ENCODE measurements around the gene ZC3H10. TPM values are rescaled to one million over a fixed set of nuclear protein-coding genes. Genes with fewer than 3 reads are reported as not detected.
"Not testable (repeated sequence)": the region's sequence is repeated elsewhere in the genome, so short reads cannot be mapped to it uniquely, and the experiment has no call there.

The ZC3H10 gene
- total RNA-seq, 2 experiments from 2014 or later = 6.9 to 7.2 TPM

GRCh38 chr12:56152132-56152755 is 34.2 kb downstream of the ZC3H10 start, which contains the start of gene MYL6B:
Gene MYL6B (plus strand): TSS chr12:56152587. CDS start chr12:56153919, 1,332 bp downstream.
- H3K4me3 Mint-ChIP-seq = peak within 1 kb of the TSS; percentile 88
- H3K27me3 Mint-ChIP-seq = no peaks in the 10 kb centered on the region
- H3K27ac Mint-ChIP-seq = peak within 1 kb of the TSS; percentile 98
- peaks cover 13% of the 10 kb centered on the region for H3K36me3 Mint-ChIP-seq
- H3K9me3 Mint-ChIP-seq = no peaks in the 10 kb centered on the region
- peaks cover 28% of the 10 kb centered on the region for H3K4me1 Mint-ChIP-seq
- peak; percentile 96 for DNase-seq

DNA sequence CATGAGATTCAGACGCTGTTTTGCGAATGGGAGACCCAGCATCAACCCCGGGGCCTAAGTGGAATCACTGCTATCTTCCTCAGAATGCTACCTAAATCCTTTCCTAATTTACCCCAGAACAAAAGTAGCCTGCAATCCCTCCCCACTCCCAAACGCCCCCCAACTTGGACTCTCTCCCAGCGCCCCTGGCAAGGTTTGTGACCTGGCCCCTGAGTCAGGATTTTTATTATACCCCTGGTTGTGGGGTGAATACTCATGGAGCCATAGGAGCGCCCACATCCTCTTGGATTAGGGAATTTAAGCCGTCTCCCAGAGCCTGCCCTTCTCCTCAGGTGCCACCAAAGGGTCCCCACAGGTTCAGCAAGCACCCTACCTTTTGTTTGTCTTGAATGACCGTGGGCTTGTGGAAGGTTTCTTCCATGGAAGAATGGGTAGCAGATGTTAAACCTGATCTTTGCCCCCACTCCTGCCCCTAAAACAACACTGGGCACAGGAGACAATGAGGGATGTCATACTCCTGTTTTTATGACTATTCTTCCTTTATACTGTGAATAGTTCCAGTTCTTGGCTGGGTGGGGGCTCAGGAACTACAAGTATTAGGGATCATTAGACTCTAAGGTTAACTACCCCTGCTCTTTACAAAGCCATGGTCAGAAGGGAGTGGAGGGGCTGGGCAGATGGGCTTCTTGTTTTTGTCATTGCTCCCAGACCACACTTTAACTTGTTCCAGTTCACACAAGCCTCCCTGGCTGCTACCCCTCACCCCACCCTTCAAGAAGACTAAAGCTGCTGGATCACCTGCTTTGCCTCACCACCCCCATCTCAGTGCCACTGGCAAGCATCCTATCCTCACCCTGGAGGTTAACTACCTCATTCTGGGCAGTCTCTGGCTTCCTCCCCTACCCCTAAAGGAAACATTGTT is 35.0 kb downstream of the ZC3H10 start:
- Mint-ChIP-seq H3K36me3 (peaks cover 15% of the 10 kb centered on the region), H3K4me3 (peak overlapping the region; percentile 88), H3K27me3 (no peaks in the 10 kb centered on the region), H3K27ac (peak overlapping the region; percentile 98), H3K9me3 (no peaks in the 10 kb centered on the region), H3K4me1 (peaks cover 33% of the 10 kb centered on the region)
- no peak for DNase-seq

- no peak overlapping the region for H3K27ac Mint-ChIP-seq
- peaks cover 21% of the 10 kb centered on the region for H3K36me3 Mint-ChIP-seq
- peak overlapping the region; percentile 88 for H3K4me3 Mint-ChIP-seq
- H3K9me3 Mint-ChIP-seq = no peaks in the 10 kb centered on the region
- no peaks in the 10 kb centered on the region for H3K27me3 Mint-ChIP-seq
- no peak for DNase-seq
- peaks cover 33% of the 10 kb centered on the region for H3K4me1 Mint-ChIP-seq
Measured at GRCh38 chr12:56153678-56154065, 35.6 kb downstream of the ZC3H10 start.

DNA sequence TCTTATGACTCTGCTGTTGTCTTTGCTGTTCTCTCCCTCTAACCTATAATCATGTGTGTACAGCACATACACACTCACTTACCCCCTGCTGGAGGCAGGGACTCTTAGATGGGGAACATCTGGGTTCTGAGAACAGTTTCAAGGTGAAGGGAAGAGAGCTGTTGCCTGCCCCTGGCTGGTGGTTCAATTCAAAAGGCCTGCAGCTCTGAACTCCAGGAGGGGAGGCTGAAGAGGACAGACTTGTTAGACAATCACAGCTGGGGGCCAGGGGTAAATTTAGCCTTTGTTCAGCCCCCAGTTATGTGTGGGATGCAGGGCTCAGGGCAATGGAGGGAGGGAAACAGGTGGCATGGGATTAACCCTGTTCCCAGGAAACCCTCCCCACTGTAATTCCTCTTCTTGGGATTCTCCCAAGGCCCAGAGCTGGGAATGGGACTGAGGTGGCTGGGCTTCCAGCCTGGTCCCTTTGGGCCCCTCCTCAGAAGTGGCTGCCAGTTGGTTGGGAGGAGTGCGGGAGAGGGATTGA is 36.2 kb downstream of the ZC3H10 start:
- no peaks in the 10 kb centered on the region for H3K9me3 Mint-ChIP-seq
- DNase-seq = no peak
- H3K4me3 Mint-ChIP-seq = no peak overlapping the region
- no peaks in the 10 kb centered on the region for H3K27me3 Mint-ChIP-seq
- H3K36me3 Mint-ChIP-seq = peaks cover 27% of the 10 kb centered on the region
- peaks cover 38% of the 10 kb centered on the region for H3K4me1 Mint-ChIP-seq
- no peak overlapping the region for H3K27ac Mint-ChIP-seq

DNA sequence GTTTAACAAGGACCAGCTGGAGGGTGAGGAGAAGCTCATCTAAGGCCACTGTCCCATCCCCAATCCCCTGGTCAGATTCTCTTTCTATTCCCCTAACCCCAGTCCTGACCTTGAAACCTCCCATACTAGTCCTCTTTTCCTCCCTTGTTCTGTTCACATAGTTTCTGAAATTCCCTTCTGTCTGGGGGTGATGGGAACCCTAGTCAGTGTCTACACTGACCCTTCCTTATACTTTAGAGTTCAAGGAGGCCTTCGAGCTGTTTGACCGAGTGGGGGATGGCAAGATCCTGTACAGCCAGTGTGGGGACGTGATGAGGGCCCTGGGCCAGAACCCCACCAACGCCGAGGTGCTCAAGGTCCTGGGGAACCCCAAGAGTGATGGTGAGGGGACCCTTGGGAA is 36.8 kb downstream of the ZC3H10 start:
- Mint-ChIP-seq H3K9me3 (no peaks in the 10 kb centered on the region), H3K4me1 (peaks cover 41% of the 10 kb centered on the region), H3K27me3 (no peaks in the 10 kb centered on the region), H3K36me3 (peaks cover 32% of the 10 kb centered on the region), H3K4me3 (no peak overlapping the region), H3K27ac (no peak overlapping the region)
- no peak for DNase-seq

DNA sequence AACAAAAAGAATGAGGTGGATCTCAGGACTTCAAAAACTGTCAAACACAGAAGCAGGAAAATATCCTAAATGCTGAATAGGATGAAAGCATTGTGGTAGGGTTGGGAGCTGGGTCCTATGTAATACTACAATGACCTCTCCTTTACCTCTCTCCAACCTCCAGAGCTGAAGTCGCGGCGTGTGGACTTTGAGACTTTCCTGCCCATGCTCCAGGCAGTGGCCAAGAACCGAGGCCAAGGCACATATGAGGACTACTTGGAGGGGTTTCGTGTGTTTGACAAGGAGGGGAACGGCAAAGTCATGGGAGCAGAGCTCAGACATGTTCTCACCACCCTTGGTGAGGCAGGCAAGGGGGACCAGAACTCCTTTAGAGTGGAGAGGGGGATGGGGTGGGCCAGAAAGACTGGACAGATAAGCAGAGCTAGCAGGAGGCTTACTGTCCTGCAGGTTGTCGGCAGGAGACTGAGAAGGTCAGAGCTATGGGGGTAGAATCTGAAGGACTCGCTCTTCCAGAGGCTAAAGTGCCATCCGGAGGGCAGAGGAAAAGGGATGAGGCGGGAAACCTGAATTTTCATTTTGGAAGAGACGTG is 37.3 kb downstream of the ZC3H10 start:
- Mint-ChIP-seq H3K4me1 (peaks cover 42% of the 10 kb centered on the region), H3K27ac (no peak overlapping the region), H3K9me3 (no peaks in the 10 kb centered on the region), H3K4me3 (no peak overlapping the region), H3K36me3 (peaks cover 38% of the 10 kb centered on the region), H3K27me3 (no peaks in the 10 kb centered on the region)
- no peak for DNase-seq

- not testable (repeated sequence) for H3K9me3 Mint-ChIP-seq, H3K27me3 Mint-ChIP-seq, DNase-seq
- Mint-ChIP-seq H3K4me1 (peaks cover 43% of the 10 kb centered on the region), H3K36me3 (peaks cover 51% of the 10 kb centered on the region), H3K27ac (peak overlapping the region; percentile 95), H3K4me3 (peak overlapping the region; percentile 95)
Measured at GRCh38 chr12:56156464-56157200, 38.6 kb downstream of the ZC3H10 start.

GRCh38 chr12:56157201-56158028 is 39.3 kb downstream of the ZC3H10 start:
- H3K9me3 Mint-ChIP-seq = no peaks in the 10 kb centered on the region
- peak overlapping the region; percentile 95 for H3K4me3 Mint-ChIP-seq
- peak; percentile 64 for DNase-seq
- peaks cover 42% of the 10 kb centered on the region for H3K4me1 Mint-ChIP-seq
- peaks cover 51% of the 10 kb centered on the region for H3K36me3 Mint-ChIP-seq
- H3K27me3 Mint-ChIP-seq = no peaks in the 10 kb centered on the region
- peak overlapping the region; percentile 95 for H3K27ac Mint-ChIP-seq

- no peaks in the 10 kb centered on the region for H3K9me3 Mint-ChIP-seq
- peaks cover 53% of the 10 kb centered on the region for H3K36me3 Mint-ChIP-seq
- peaks cover 41% of the 10 kb centered on the region for H3K4me1 Mint-ChIP-seq
- no peaks in the 10 kb centered on the region for H3K27me3 Mint-ChIP-seq
- peak within 1 kb of the TSS; percentile 95 for H3K27ac Mint-ChIP-seq
- peak within 1 kb of the TSS; percentile 95 for H3K4me3 Mint-ChIP-seq
- DNase-seq = peak; percentile 89
Measured at GRCh38 chr12:56158029-56158925, 40.2 kb downstream of the ZC3H10 start, which contains the start of gene MYL6. Gene MYL6 (plus strand): TSS chr12:56158359. CDS start chr12:56158402, 43 bp downstream.

- no peaks in the 10 kb centered on the region for H3K9me3 Mint-ChIP-seq
- no peaks in the 10 kb centered on the region for H3K27me3 Mint-ChIP-seq
- no peak for DNase-seq
- H3K4me1 Mint-ChIP-seq = peaks cover 37% of the 10 kb centered on the region
- peak overlapping the region; percentile 95 for H3K4me3 Mint-ChIP-seq
- H3K27ac Mint-ChIP-seq = peak overlapping the region; percentile 95
- peaks cover 57% of the 10 kb centered on the region for H3K36me3 Mint-ChIP-seq
Measured at GRCh38 chr12:56158926-56159461, 40.9 kb downstream of the ZC3H10 start.

DNA sequence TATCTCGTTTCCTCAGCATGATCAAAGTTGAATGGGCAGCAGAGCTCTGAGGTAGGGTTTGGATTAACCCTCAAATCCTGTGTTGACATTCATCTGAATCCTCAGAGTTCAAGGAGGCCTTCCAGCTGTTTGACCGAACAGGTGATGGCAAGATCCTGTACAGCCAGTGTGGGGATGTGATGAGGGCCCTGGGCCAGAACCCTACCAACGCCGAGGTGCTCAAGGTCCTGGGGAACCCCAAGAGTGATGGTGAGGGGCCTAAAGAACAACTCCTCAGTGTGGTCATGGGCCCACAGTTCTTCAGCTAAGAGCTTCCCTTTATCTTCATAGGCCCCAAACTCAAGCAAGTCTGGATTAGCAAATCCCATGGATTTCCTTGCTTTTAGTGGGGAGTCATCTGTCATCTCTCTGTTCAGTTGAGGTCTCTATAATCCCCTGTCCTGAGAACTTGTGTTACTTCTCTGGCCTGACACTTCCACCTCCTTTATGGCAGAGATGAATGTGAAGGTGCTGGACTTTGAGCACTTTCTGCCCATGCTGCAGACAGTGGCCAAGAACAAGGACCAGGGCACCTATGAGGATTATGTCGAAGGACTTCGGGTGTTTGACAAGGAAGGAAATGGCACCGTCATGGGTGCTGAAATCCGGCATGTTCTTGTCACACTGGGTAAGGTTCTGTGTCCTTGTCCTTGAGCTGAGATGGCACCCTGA is 41.6 kb downstream of the ZC3H10 start:
- no peak for DNase-seq
- Mint-ChIP-seq H3K9me3 (no peaks in the 10 kb centered on the region), H3K36me3 (peaks cover 63% of the 10 kb centered on the region), H3K27ac (peak overlapping the region; percentile 95), H3K4me1 (peaks cover 37% of the 10 kb centered on the region), H3K4me3 (peak overlapping the region; percentile 95), H3K27me3 (no peaks in the 10 kb centered on the region)

- peaks cover 37% of the 10 kb centered on the region for H3K4me1 Mint-ChIP-seq
- H3K36me3 Mint-ChIP-seq = peaks cover 62% of the 10 kb centered on the region
- DNase-seq = peak; percentile 59
- H3K9me3 Mint-ChIP-seq = no peaks in the 10 kb centered on the region
- H3K4me3 Mint-ChIP-seq = peak overlapping the region; percentile 95
- H3K27me3 Mint-ChIP-seq = no peaks in the 10 kb centered on the region
- peak overlapping the region; percentile 95 for H3K27ac Mint-ChIP-seq
Measured at GRCh38 chr12:56160193-56160763, 42.2 kb downstream of the ZC3H10 start.
